ENCODE measurements around the gene KIDINS220.

The KIDINS220 gene

GRCh38 chr2:8867363-8867762 is 29.9 kb upstream of the KIDINS220 start:
- H3K4me3 ChIP-seq (ENCODE audit: low read depth, low read length) = no peak overlapping the region
- H3K36me3 ChIP-seq (ENCODE audit: control insufficient read depth, insufficient read depth, low read length) = peaks cover 9% of the 10 kb centered on the region; the same call in 1 of the 2 replicates
- H3K9ac ChIP-seq (ENCODE audit: low read depth, low read length) = no peak overlapping the region
- H3K4me1 ChIP-seq (ENCODE audit: control insufficient read depth, insufficient read depth, low read length) = no peaks in the 10 kb centered on the region
- no peak overlapping the region for H3K27ac ChIP-seq (ENCODE audit: low read depth, low read length)
- H3K27me3 ChIP-seq (ENCODE audit: control insufficient read depth, insufficient read depth, low read length) = no peaks in the 10 kb centered on the region
- H3K9me3 ChIP-seq (ENCODE audit: control insufficient read depth, insufficient read depth, low read length) = no peaks in the 10 kb centered on the region

- Histone ChIP-seq H3K27ac (ENCODE audit: low read depth, low read length) (no peak overlapping the region), H3K9me3 (ENCODE audit: control insufficient read depth, insufficient read depth, low read length) (no peaks in the 10 kb centered on the region), H3K4me3 (ENCODE audit: low read depth, low read length) (no peak overlapping the region), H3K4me1 (ENCODE audit: control insufficient read depth, insufficient read depth, low read length) (no peaks in the 10 kb centered on the region), H3K9ac (ENCODE audit: low read depth, low read length) (no peak overlapping the region), H3K27me3 (ENCODE audit: control insufficient read depth, insufficient read depth, low read length) (no peaks in the 10 kb centered on the region), H3K36me3 (ENCODE audit: control insufficient read depth, insufficient read depth, low read length) (peaks cover 5% of the 10 kb centered on the region; the same call in 1 of the 2 replicates)
These were observed 26.0 kb upstream of the KIDINS220 start for GRCh38 chr2:8863331-8863953.

- Histone ChIP-seq H3K4me3 (ENCODE audit: low read depth, low read length) (no peak overlapping the region), H3K9ac (ENCODE audit: low read depth, low read length) (no peak overlapping the region), H3K4me1 (ENCODE audit: control insufficient read depth, insufficient read depth, low read length) (no peaks in the 10 kb centered on the region), H3K36me3 (ENCODE audit: control insufficient read depth, insufficient read depth, low read length) (peaks cover 5% of the 10 kb centered on the region; the same call in 1 of the 2 replicates), H3K27me3 (ENCODE audit: control insufficient read depth, insufficient read depth, low read length) (no peaks in the 10 kb centered on the region), H3K9me3 (ENCODE audit: control insufficient read depth, insufficient read depth, low read length) (no peaks in the 10 kb centered on the region), H3K27ac (ENCODE audit: low read depth, low read length) (no peak overlapping the region)
These were observed 24.8 kb upstream of the KIDINS220 start for GRCh38 chr2:8862230-8862629.

GRCh38 chr2:8861797-8862196 is 24.4 kb upstream of the KIDINS220 start:
- Histone ChIP-seq H3K36me3 (ENCODE audit: control insufficient read depth, insufficient read depth, low read length) (peaks cover 5% of the 10 kb centered on the region; the same call in 1 of the 2 replicates), H3K27ac (ENCODE audit: low read depth, low read length) (no peak overlapping the region), H3K4me3 (ENCODE audit: low read depth, low read length) (no peak overlapping the region), H3K9me3 (ENCODE audit: control insufficient read depth, insufficient read depth, low read length) (no peaks in the 10 kb centered on the region), H3K9ac (ENCODE audit: low read depth, low read length) (no peak overlapping the region), H3K4me1 (ENCODE audit: control insufficient read depth, insufficient read depth, low read length) (no peaks in the 10 kb centered on the region), H3K27me3 (ENCODE audit: control insufficient read depth, insufficient read depth, low read length) (no peaks in the 10 kb centered on the region)

DNA sequence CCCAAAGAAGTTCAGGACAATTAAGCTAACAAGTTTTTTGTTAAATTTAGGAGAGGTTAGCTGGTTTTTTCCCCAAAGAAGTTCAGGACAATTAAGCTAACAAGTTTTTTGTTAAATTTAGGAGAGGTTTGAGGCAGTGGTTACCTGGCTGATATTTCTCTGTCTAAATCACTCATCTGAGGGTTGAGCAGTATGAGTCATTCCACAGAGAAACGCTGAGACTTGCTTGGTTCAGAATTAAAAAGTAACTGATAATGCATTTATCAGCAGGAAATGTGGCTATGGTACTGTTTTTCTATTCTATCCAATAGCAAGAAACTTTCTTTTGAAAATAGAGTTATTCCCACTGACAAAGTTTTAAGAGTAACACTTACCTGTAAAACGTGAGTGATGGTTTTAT is 22.8 kb upstream of the KIDINS220 start:
- H3K27ac ChIP-seq (ENCODE audit: low read depth, low read length) = no peak overlapping the region
- H3K36me3 ChIP-seq (ENCODE audit: control insufficient read depth, insufficient read depth, low read length) = peaks cover 3% of the 10 kb centered on the region; the same call in 1 of the 2 replicates
- H3K4me1 ChIP-seq (ENCODE audit: control insufficient read depth, insufficient read depth, low read length) = peaks cover under 1% of the 10 kb centered on the region; the same call in 1 of the 2 replicates
- H3K9ac ChIP-seq (ENCODE audit: low read depth, low read length) = no peak overlapping the region
- H3K27me3 ChIP-seq (ENCODE audit: control insufficient read depth, insufficient read depth, low read length) = no peaks in the 10 kb centered on the region
- H3K4me3 ChIP-seq (ENCODE audit: low read depth, low read length) = no peak overlapping the region
- no peaks in the 10 kb centered on the region for H3K9me3 ChIP-seq (ENCODE audit: control insufficient read depth, insufficient read depth, low read length)

DNA sequence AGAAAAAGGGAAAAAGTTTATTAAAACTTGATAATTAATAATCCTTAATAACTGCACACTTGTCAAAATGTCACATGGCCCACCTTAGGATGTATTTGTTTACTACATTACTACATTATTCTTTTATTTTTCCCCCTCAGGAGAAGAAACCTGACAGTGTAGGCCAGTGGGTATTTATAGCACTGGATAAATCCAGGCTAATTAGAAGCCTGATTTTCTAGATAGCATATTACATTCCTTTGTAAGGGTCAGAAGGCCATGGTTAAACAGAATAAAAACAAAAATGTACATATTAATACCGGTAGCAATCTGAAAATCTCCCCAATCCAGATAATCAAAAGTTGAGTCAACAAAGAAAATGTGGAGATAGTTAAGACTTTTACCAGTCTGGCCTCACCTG is 21.5 kb upstream of the KIDINS220 start:
- H3K9me3 ChIP-seq (ENCODE audit: control insufficient read depth, insufficient read depth, low read length) = no peaks in the 10 kb centered on the region
- peaks cover 2% of the 10 kb centered on the region; the same call in 1 of the 2 replicates for H3K36me3 ChIP-seq (ENCODE audit: control insufficient read depth, insufficient read depth, low read length)
- H3K9ac ChIP-seq (ENCODE audit: low read depth, low read length) = no peak overlapping the region
- no peaks in the 10 kb centered on the region for H3K27me3 ChIP-seq (ENCODE audit: control insufficient read depth, insufficient read depth, low read length)
- no peak overlapping the region for H3K27ac ChIP-seq (ENCODE audit: low read depth, low read length)
- H3K4me1 ChIP-seq (ENCODE audit: control insufficient read depth, insufficient read depth, low read length) = peaks cover 6% of the 10 kb centered on the region; the same call in 1 of the 2 replicates
- H3K4me3 ChIP-seq (ENCODE audit: low read depth, low read length) = no peak overlapping the region

DNA sequence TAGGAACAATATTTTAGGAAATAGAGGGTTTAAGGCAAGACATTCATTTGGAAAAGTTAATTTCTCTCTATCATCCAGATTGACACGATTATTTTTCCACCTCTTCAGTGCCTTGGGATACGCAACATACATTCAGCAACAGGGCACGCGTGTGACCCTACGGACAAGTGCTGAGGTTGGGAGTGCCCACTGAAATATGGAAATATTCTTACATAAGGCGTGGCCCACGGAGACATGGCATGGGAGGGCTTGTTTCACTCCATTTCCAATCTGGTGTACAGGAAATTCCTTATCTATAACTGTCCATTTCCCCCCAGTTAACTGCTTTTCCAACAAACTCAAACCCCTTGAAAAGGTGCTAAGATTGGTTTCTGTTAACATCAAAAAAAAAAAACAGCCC is 20.9 kb upstream of the KIDINS220 start:
- peaks cover 6% of the 10 kb centered on the region; the same call in 1 of the 2 replicates for H3K4me1 ChIP-seq (ENCODE audit: control insufficient read depth, insufficient read depth, low read length)
- no peak overlapping the region for H3K9ac ChIP-seq (ENCODE audit: low read depth, low read length)
- no peaks in the 10 kb centered on the region for H3K9me3 ChIP-seq (ENCODE audit: control insufficient read depth, insufficient read depth, low read length)
- no peaks in the 10 kb centered on the region for H3K36me3 ChIP-seq (ENCODE audit: control insufficient read depth, insufficient read depth, low read length)
- no peak overlapping the region for H3K27ac ChIP-seq (ENCODE audit: low read depth, low read length)
- no peak overlapping the region for H3K4me3 ChIP-seq (ENCODE audit: low read depth, low read length)
- H3K27me3 ChIP-seq (ENCODE audit: control insufficient read depth, insufficient read depth, low read length) = no peaks in the 10 kb centered on the region

- Histone ChIP-seq H3K36me3 (ENCODE audit: control insufficient read depth, insufficient read depth, low read length) (no peaks in the 10 kb centered on the region), H3K27me3 (ENCODE audit: control insufficient read depth, insufficient read depth, low read length) (no peaks in the 10 kb centered on the region), H3K4me3 (ENCODE audit: low read depth, low read length) (no peak overlapping the region), H3K9me3 (ENCODE audit: control insufficient read depth, insufficient read depth, low read length) (no peaks in the 10 kb centered on the region), H3K27ac (ENCODE audit: low read depth, low read length) (no peak overlapping the region), H3K4me1 (ENCODE audit: control insufficient read depth, insufficient read depth, low read length) (peaks cover 6% of the 10 kb centered on the region; the same call in 1 of the 2 replicates), H3K9ac (ENCODE audit: low read depth, low read length) (no peak overlapping the region)
These were observed 20.3 kb upstream of the KIDINS220 start for GRCh38 chr2:8857709-8858108.

GRCh38 chr2:8856176-8856575 is 18.8 kb upstream of the KIDINS220 start:
- H3K27ac ChIP-seq (ENCODE audit: low read depth, low read length) = no peak overlapping the region
- H3K27me3 ChIP-seq (ENCODE audit: control insufficient read depth, insufficient read depth, low read length) = no peaks in the 10 kb centered on the region
- no peaks in the 10 kb centered on the region for H3K36me3 ChIP-seq (ENCODE audit: control insufficient read depth, insufficient read depth, low read length)
- H3K9me3 ChIP-seq (ENCODE audit: control insufficient read depth, insufficient read depth, low read length) = no peaks in the 10 kb centered on the region
- no peak overlapping the region for H3K9ac ChIP-seq (ENCODE audit: low read depth, low read length)
- H3K4me3 ChIP-seq (ENCODE audit: low read depth, low read length) = no peak overlapping the region
- H3K4me1 ChIP-seq (ENCODE audit: control insufficient read depth, insufficient read depth, low read length) = peaks cover 6% of the 10 kb centered on the region; the same call in 1 of the 2 replicates

- Histone ChIP-seq H3K4me3 (ENCODE audit: low read depth, low read length) (no peak overlapping the region), H3K9ac (ENCODE audit: low read depth, low read length) (no peak overlapping the region), H3K36me3 (ENCODE audit: control insufficient read depth, insufficient read depth, low read length) (no peaks in the 10 kb centered on the region), H3K9me3 (ENCODE audit: control insufficient read depth, insufficient read depth, low read length) (no peaks in the 10 kb centered on the region), H3K27me3 (ENCODE audit: control insufficient read depth, insufficient read depth, low read length) (no peaks in the 10 kb centered on the region), H3K27ac (ENCODE audit: low read depth, low read length) (no peak overlapping the region), H3K4me1 (ENCODE audit: control insufficient read depth, insufficient read depth, low read length) (peaks cover 6% of the 10 kb centered on the region; the same call in 1 of the 2 replicates)
These were observed 17.6 kb upstream of the KIDINS220 start for GRCh38 chr2:8855010-8855409.

DNA sequence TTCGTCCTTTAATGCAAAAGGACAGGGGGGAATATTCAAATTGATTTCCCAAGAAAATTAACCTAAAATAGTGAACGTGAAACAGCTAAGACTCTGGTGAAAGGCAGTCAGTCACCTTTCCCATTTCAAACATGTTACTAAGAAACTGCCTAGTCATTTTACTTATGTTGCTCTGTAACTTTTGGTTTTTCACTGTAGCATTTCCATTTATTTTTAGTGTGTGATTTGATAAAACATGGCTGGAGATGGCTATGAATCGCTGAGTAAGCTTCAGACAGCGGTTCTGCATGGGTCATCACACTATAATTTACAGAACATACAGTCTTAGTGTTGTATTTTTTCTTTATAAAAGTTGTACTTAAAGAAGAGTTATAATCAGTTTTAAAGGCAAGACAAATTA is 16.0 kb upstream of the KIDINS220 start:
- H3K4me1 ChIP-seq (ENCODE audit: control insufficient read depth, insufficient read depth, low read length) = peaks cover 6% of the 10 kb centered on the region; the same call in 1 of the 2 replicates
- H3K36me3 ChIP-seq (ENCODE audit: control insufficient read depth, insufficient read depth, low read length) = no peaks in the 10 kb centered on the region
- no peak overlapping the region for H3K4me3 ChIP-seq (ENCODE audit: low read depth, low read length)
- H3K27me3 ChIP-seq (ENCODE audit: control insufficient read depth, insufficient read depth, low read length) = no peaks in the 10 kb centered on the region
- H3K27ac ChIP-seq (ENCODE audit: low read depth, low read length) = no peak overlapping the region
- no peak overlapping the region for H3K9ac ChIP-seq (ENCODE audit: low read depth, low read length)
- no peaks in the 10 kb centered on the region for H3K9me3 ChIP-seq (ENCODE audit: control insufficient read depth, insufficient read depth, low read length)

Data from HUES48 (cell line).